C4-2B (cell line): Measurements from ENCODE around the gene SIK3.

ENCODE experiments used
- CTCF ChIP-seq: fragments of 450-650 bp; conservative IDR thresholded peaks from 2 replicates; pipeline ENCODE4 v1.5.1; 2017; ENCODE audit warnings: mild to moderate bottlenecking
- ZFX ChIP-seq: fragments of 450-650 bp; IDR thresholded peaks from 2 replicates; pipeline ENCODE4 v1.6.1; 2017

- TF ChIP-seq CTCF = no peak
- no peak for TF ChIP-seq ZFX
Measured at GRCh38 chr11:116953530-116954285, 144.5 kb downstream of the SIK3 start.
